Panc1 (cell line): ENCODE measurements around the gene FAHD1. TPM values are rescaled to one million over a fixed set of nuclear protein-coding genes. Genes with fewer than 3 reads are reported as not detected.
A peak's percentile ranks its signal among the peaks of the same experiment; 100 is the strongest.

Experiments
- ATAC-seq: fragments of 200-7000 bp; cut with Tn5 transposase; 2 replicates; pipeline ENCODE4 v1.9.1; 2020; ENCODE audit warnings: mild to moderate bottlenecking, moderate library complexity
- BruUV-seq: library from RNA; stranded (reverse); fragments of 400-500 nt; replicated peaks from 2 replicates; lab custom pipeline; 2021; lab: Mats Ljungman, UMichigan
- CTCF ChIA-PET: fragments of 300-600 bp; sonication (Branson Sonifier 250); formaldehyde crosslinking; loops from one replicate; lab custom pipeline; 2022; ENCODE audit warnings: antibody characterized with exemption; lab: Charles Lee
- POLR2A ChIA-PET: fragments of 300-600 bp; sonication (Branson Sonifier 250); formaldehyde crosslinking; loops from one replicate; lab custom pipeline; 2022; ENCODE audit warnings: antibody characterized with exemption; lab: Charles Lee
- DNase-seq: peaks from one replicate; pipeline ENCODE4 v3.0.0-alpha.2; 2010; ENCODE audit warnings: low read depth, low spot score
- H3K27ac ChIP-seq: 2 replicates; pipeline ENCODE4 v1.5.1; 2011; ENCODE audit warnings: mild to moderate bottlenecking, low read length, inconsistent platforms
- H3K27me3 ChIP-seq: fragments of 200-500 bp; sonication (Bioruptor generic); 2 replicates; pipeline ENCODE4 v1.6.0; 2014; ENCODE audit warnings: low read length, inconsistent platforms; ENCODE audit not compliant: control insufficient read depth, insufficient read depth
- H3K36me3 ChIP-seq: fragments of 200-500 bp; sonication (Bioruptor generic); 2 replicates; pipeline ENCODE4 v1.5.1; 2014; ENCODE audit warnings: inconsistent platforms, mild to moderate bottlenecking, low read length, moderate library complexity; ENCODE audit not compliant: control insufficient read depth, insufficient read depth
- H3K4me1 ChIP-seq: 2 replicates; pipeline ENCODE4 v1.5.1; 2011; ENCODE audit warnings: inconsistent platforms, mild to moderate bottlenecking, low read length, moderate library complexity; ENCODE audit not compliant: control insufficient read depth, insufficient read depth
- H3K4me3 ChIP-seq, 2 experiments: 2 replicates each; pipeline ENCODE4 v1.5.1; 2011 to 2012; ENCODE audit warnings: low read depth in 2 of 2, low read length in 2 of 2, mild to moderate bottlenecking in 2 of 2, inconsistent platforms in 1 of 2, moderate library complexity in 1 of 2
- H3K9me3 ChIP-seq: fragments of 200-500 bp; sonication (Bioruptor generic); 2 replicates; pipeline ENCODE4 v1.5.1; 2014; ENCODE audit warnings: low read depth, mild to moderate bottlenecking, inconsistent platforms, low read length, moderate library complexity; ENCODE audit not compliant: control insufficient read depth, insufficient read depth
- CTCF ChIP-seq: fragments of 450-650 bp; IDR thresholded peaks from 2 replicates; pipeline ENCODE4 v1.5.1; 2017; ENCODE audit warnings: mild to moderate bottlenecking
- POLR2AphosphoS5 ChIP-seq: IDR thresholded peaks from 2 replicates; pipeline ENCODE4 v1.6.1; 2012; ENCODE audit warnings: mild to moderate bottlenecking, low read depth, low read length, moderate library complexity
- REST ChIP-seq, 2 experiments: IDR thresholded peaks; 2 replicates each; pipeline ENCODE4 v1.6.1; 2011 to 2012; ENCODE audit warnings: low read depth in 2 of 2, control low read depth in 1 of 2, low read length in 1 of 2, mild to moderate bottlenecking in 1 of 2, moderate library complexity in 1 of 2; ENCODE audit not compliant: insufficient read depth in 1 of 2
- SIN3A ChIP-seq: IDR thresholded peaks from 2 replicates; pipeline ENCODE4 v1.6.1; 2012; ENCODE audit warnings: low read depth, mild to moderate bottlenecking, low read length, moderate library complexity, borderline replicate concordance; ENCODE audit not compliant: insufficient read depth
- TCF7L2 ChIP-seq: IDR thresholded peaks from 2 replicates; pipeline ENCODE4 v1.6.1; 2011; ENCODE audit warnings: mild to moderate bottlenecking, low read depth, low read length, inconsistent platforms
- in situ Hi-C: cut with HindIII; loops from 2 replicates; pipeline ENCODE4 v1.10.0; 2016; ENCODE audit warnings: low sequenced_read_pairs, low pct_unique_long_range_greater_than_20kb
- intact Hi-C: fragments of 100-400 bp; cut with micrococcal nuclease; formaldehyde crosslinking; loops from one replicate; pipeline ENCODE4 v1.10.0; 2022; ENCODE audit not compliant: unreplicated experiment
- total RNA-seq: library from RNA; stranded (reverse); gene quantifications from one replicate; pipeline ENCODE4 v1.2.1, GENCODE V29; 2021; ENCODE audit not compliant: unreplicated experiment

Gene FAHD1
- total RNA-seq, 1 experiment from 2014 or later = 34.6 TPM

DNA sequence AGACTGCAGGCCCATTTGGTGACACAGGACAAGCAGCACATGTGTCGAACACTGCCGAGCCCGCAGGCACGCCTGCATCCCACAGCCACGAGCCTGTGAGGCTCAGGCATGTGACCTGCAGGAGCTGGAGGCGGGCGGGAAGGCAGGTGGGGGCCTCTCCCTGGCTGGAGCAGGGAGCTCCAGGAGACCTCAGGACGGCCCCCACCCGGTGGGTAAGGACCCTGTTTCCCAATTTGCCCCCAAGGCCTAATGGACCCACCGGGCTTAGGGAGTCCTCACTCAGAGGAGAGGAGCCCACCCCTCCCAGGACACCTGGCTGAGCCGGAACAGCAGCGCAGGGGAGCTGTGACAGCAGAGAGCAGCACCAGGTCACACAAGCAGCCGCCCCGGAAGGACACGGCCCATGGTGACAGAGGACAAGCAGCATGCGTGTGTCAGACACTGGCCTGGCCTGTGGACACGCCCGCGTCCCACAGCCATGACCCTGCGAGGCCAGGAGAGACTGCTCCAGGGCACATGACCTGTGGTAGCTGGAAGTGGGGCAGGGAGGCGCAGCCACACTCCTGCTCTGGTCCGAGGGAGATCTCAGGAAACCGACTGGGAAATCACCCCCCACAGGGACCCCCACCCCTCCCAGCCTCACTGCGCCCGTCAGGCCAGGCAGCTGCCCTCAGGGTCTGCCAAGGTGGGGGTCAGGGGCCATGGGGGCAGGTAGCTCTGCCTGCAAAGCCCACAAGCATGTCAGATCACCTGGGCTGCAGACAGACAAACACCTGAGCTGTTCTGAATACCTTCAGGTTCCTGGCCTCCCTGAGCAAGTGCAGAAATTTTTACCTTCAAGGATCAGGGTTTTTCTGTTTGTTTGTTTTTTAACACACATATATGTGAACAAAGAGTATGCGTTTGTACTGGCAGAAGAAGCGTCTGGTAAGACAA lies 47.0 kb upstream of the FAHD1 start:
- no peak for ATAC-seq
- H3K27ac ChIP-seq = peak overlapping the region; percentile 79; the same call in 1 of the 2 replicates
- ChIA-PET CTCF (interaction anchor here (0.6 kb wide), 1 partner anchor 437 kb away, joined by 6 read pairs; no protein-coding TSS in a partner anchor), POLR2A (interaction anchor here (0.6 kb wide), 1 partner anchor 345 kb away, joined by 4 read pairs; no protein-coding TSS in a partner anchor)
- no peaks in the 10 kb centered on the region for H3K9me3 ChIP-seq
- H3K36me3 ChIP-seq = peaks cover 3% of the 10 kb centered on the region; the same call in 1 of the 2 replicates
- no peak for DNase-seq
- H3K27me3 ChIP-seq = no peaks in the 10 kb centered on the region
- no peak overlapping the region for H3K4me3 ChIP-seq
- in situ Hi-C loops (no loop called here), intact Hi-C loops (loop anchor here (10.0 kb wide), 1 partner anchor 1095 kb away; the partner anchor contains the start of genes JMJD8 and STUB1)
- peaks cover 50% of the 10 kb centered on the region for H3K4me1 ChIP-seq
- TF ChIP-seq TCF7L2 (no peak), SIN3A (no peak), POLR2AphosphoS5 (peak; percentile 77), REST (IDR thresholded peaks at IDR 0.05; ENCODE audit: insufficient read depth in 1 of 2, low read depth in 2 of 2, low read length in 1 of 2) (0 out of 4 replicates have a peak, but pooled peaks of 1 of the 2 experiments have one; percentile 33)
- TSS peak; percentile 89 for BruUV-seq

DNA sequence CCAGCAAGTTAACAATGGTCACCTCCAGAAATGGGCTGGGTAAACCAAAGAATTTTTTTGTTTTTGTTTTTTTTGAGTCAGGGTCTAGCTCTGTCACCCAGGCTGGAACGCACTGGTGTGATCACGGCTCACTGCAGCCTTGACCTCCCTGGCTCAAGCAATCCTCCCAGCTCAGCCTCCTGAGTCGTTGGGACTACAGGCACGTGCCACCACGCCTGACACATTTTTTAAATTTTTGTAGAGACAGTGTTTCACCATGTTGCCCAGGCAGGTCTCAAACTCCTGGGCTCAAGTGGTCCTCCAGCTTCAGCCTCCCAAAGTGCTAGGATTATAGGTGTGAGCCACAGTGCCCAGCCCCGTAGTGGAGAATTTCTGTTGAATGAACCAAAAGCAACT lies 46.3 kb upstream of the FAHD1 start:
- intact Hi-C loops = no loop called here
- H3K9me3 ChIP-seq = no peaks in the 10 kb centered on the region
- H3K36me3 ChIP-seq = peaks cover 3% of the 10 kb centered on the region; the same call in 1 of the 2 replicates
- TF ChIP-seq REST (IDR thresholded peaks at IDR 0.05; ENCODE audit: insufficient read depth in 1 of 2, low read depth in 2 of 2, low read length in 1 of 2) (no peak), POLR2AphosphoS5 (peak; percentile 36; the same call in 1 of the 2 replicates), CTCF (no peak), SIN3A (no peak), TCF7L2 (no peak)
- DNase-seq = no peak
- ChIA-PET CTCF (interaction anchor here (0.6 kb wide), 1 partner anchor 438 kb away, joined by 6 read pairs; no protein-coding TSS in a partner anchor), POLR2A (interaction anchor here (0.6 kb wide), 1 partner anchor 345 kb away, joined by 4 read pairs; no protein-coding TSS in a partner anchor)
- ATAC-seq = no peak
- in situ Hi-C loops = no loop called here
- peak overlapping the region; percentile 79 for H3K27ac ChIP-seq
- H3K4me1 ChIP-seq = peaks cover 49% of the 10 kb centered on the region
- peak overlapping the region; percentile 72 to 98; a peak in 3 of 4 replicates for H3K4me3 ChIP-seq
- no peaks in the 10 kb centered on the region for H3K27me3 ChIP-seq
- BruUV-seq = no TSS peak
